SK-N-SH treated with all-trans-retinoic acid at 6 μM for 48 hours (cell line): ENCODE data around the gene PRM3.
A peak's percentile ranks its signal among the peaks of the same experiment; 100 is the strongest.
"Not testable (repeated sequence)": the region's sequence is repeated elsewhere in the genome, so short reads cannot be mapped to it uniquely, and the experiment has no call there.

ENCODE experiments used
- ATAC-seq: fragments of 200-7000 bp; cut with Tn5 transposase; 3 replicates; pipeline ENCODE4 v1.9.1; 2020; ENCODE audit warnings: mild to moderate bottlenecking, moderate library complexity
- BACH2 ChIP-seq: fragments of 250-450 bp; sonication (Bioruptor Pico); IDR thresholded peaks from 2 replicates; pipeline ENCODE4 v1.9.0; 2021; ENCODE audit warnings: mild to moderate bottlenecking, borderline replicate concordance
- CSDC2 ChIP-seq: fragments of 250-450 bp; sonication (Bioruptor Pico); IDR thresholded peaks from 2 replicates; pipeline ENCODE4 v1.5.0; 2020; ENCODE audit warnings: mild to moderate bottlenecking, moderate library complexity
- ESRRG ChIP-seq: fragments of 250-450 bp; sonication (Bioruptor Pico); IDR thresholded peaks from 2 replicates; pipeline ENCODE4 v1.6.1; 2021; ENCODE audit warnings: mild to moderate bottlenecking
- GLIS3 ChIP-seq: fragments of 250-450 bp; sonication (Bioruptor Pico); IDR thresholded peaks from 2 replicates; pipeline ENCODE4 v1.5.0; 2020; ENCODE audit warnings: mild to moderate bottlenecking, moderate library complexity
- ISL1 ChIP-seq: fragments of 250-450 bp; sonication (Bioruptor Pico); IDR thresholded peaks from 2 replicates; pipeline ENCODE4 v2.1.2; 2022; ENCODE audit warnings: mild to moderate bottlenecking, moderate library complexity
- PATZ1 ChIP-seq: fragments of 250-450 bp; sonication (Bioruptor Pico); IDR thresholded peaks from 2 replicates; pipeline ENCODE4 v1.8.0; 2020; ENCODE audit warnings: mild to moderate bottlenecking, moderate library complexity, borderline replicate concordance
- POU6F1 ChIP-seq: fragments of 250-450 bp; sonication (Bioruptor Pico); IDR thresholded peaks from 2 replicates; pipeline ENCODE4 v1.8.0; 2021; ENCODE audit warnings: low read depth, mild to moderate bottlenecking, moderate library complexity, borderline replicate concordance
- PPARA ChIP-seq: fragments of 250-450 bp; sonication (Bioruptor Pico); IDR thresholded peaks from 2 replicates; pipeline ENCODE4 v1.5.0; 2020; ENCODE audit warnings: mild to moderate bottlenecking, borderline replicate concordance
- RARB ChIP-seq: fragments of 250-450 bp; sonication (Bioruptor Pico); IDR thresholded peaks from 2 replicates; pipeline ENCODE4 v1.8.0; 2021; ENCODE audit warnings: mild to moderate bottlenecking, moderate library complexity
- SNAI2 ChIP-seq: fragments of 250-450 bp; sonication (Bioruptor Pico); IDR thresholded peaks from 2 replicates; pipeline ENCODE4 v1.5.0; 2020; ENCODE audit warnings: mild to moderate bottlenecking, moderate library complexity
- TCF4 ChIP-seq: fragments of 250-450 bp; sonication (Bioruptor Pico); IDR thresholded peaks from 2 replicates; pipeline ENCODE4 v1.8.0; 2021; ENCODE audit warnings: mild to moderate bottlenecking, moderate library complexity, borderline replicate concordance
- TOX ChIP-seq: fragments of 250-450 bp; sonication (Bioruptor Pico); IDR thresholded peaks from 2 replicates; pipeline ENCODE4 v1.8.0; 2021; ENCODE audit warnings: mild to moderate bottlenecking, moderate library complexity, borderline replicate concordance
- TSHZ2 ChIP-seq: fragments of 250-450 bp; sonication (Bioruptor Pico); IDR thresholded peaks from 2 replicates; pipeline ENCODE4 v1.5.0; 2020; ENCODE audit warnings: mild to moderate bottlenecking, moderate library complexity
- ZC3H10 ChIP-seq: fragments of 250-450 bp; sonication (Bioruptor Pico); IDR thresholded peaks from 2 replicates; pipeline ENCODE4 v1.5.1; 2021; ENCODE audit warnings: mild to moderate bottlenecking, moderate library complexity
- ZFP3 ChIP-seq: fragments of 250-450 bp; sonication (Bioruptor Pico); IDR thresholded peaks from 2 replicates; pipeline ENCODE4 v1.5.0; 2020; ENCODE audit warnings: mild to moderate bottlenecking, moderate library complexity
- ZFP30 ChIP-seq: fragments of 450-650 bp; formaldehyde crosslinking; IDR thresholded peaks from 2 replicates; pipeline ENCODE4 v1.5.0; 2022; ENCODE audit warnings: mild to moderate bottlenecking, moderate library complexity
- ZNF565 ChIP-seq: fragments of 450-650 bp; formaldehyde crosslinking; conservative IDR thresholded peaks from 2 replicates; pipeline ENCODE4 v1.5.0; 2020; ENCODE audit warnings: low read depth, mild to moderate bottlenecking, moderate library complexity
- ZNF70 ChIP-seq: fragments of 450-650 bp; formaldehyde crosslinking; IDR thresholded peaks from 2 replicates; pipeline ENCODE4 v1.5.0; 2020; ENCODE audit warnings: mild to moderate bottlenecking, moderate library complexity
- ZNF8 ChIP-seq: fragments of 450-650 bp; formaldehyde crosslinking; IDR thresholded peaks from 2 replicates; pipeline ENCODE4 v1.5.0; 2020; ENCODE audit warnings: mild to moderate bottlenecking, moderate library complexity

Gene PRM3

GRCh38 chr16:11296351-11296705 is 22.9 kb upstream of the PRM3 start:
- TF ChIP-seq ZNF8 (CRISPR knock-in tag) (no peak), GLIS3 (CRISPR knock-in tag) (no peak), ZC3H10 (CRISPR knock-in tag) (no peak), ZFP3 (CRISPR knock-in tag) (peak; percentile 99), ZNF565 (CRISPR knock-in tag) (no peak), ISL1 (CRISPR knock-in tag) (no peak), PPARA (no peak)
- no peak for ATAC-seq

GRCh38 chr16:11295672-11296071 is 22.2 kb upstream of the PRM3 start:
- TF ChIP-seq BACH2 (CRISPR knock-in tag) (no peak), ESRRG (CRISPR knock-in tag) (no peak), ZC3H10 (CRISPR knock-in tag) (no peak), CSDC2 (CRISPR knock-in tag) (no peak), PPARA (no peak), GLIS3 (CRISPR knock-in tag) (no peak), ZNF8 (CRISPR knock-in tag) (no peak), ZNF565 (CRISPR knock-in tag) (no peak), TSHZ2 (CRISPR knock-in tag) (no peak), ZFP30 (CRISPR knock-in tag) (no peak), TOX (CRISPR knock-in tag) (no peak)

GRCh38 chr16:11292076-11292748 is 18.8 kb upstream of the PRM3 start:
- ATAC-seq: no peak
- TF ChIP-seq ZNF70 (CRISPR knock-in tag) (no peak), ZFP3 (CRISPR knock-in tag) (no peak), ISL1 (CRISPR knock-in tag) (no peak)

More at GRCh38 chr16:11295672-11296071, 22.2 kb upstream of the PRM3 start:
- ATAC-seq: no peak

GRCh38 chr16:11291091-11291703 is 17.8 kb upstream of the PRM3 start:
- no peak for TF ChIP-seq GLIS3 (CRISPR knock-in tag)
- no peak for TF ChIP-seq ZNF70 (CRISPR knock-in tag)
- no peak for TF ChIP-seq PPARA
- TF ChIP-seq BACH2 (CRISPR knock-in tag): no peak
- no peak for TF ChIP-seq PATZ1
- TF ChIP-seq ZNF8 (CRISPR knock-in tag): no peak
- no peak for TF ChIP-seq POU6F1 (CRISPR knock-in tag)
- TF ChIP-seq SNAI2: no peak
- TF ChIP-seq ISL1 (CRISPR knock-in tag): no peak
- TF ChIP-seq RARB (CRISPR knock-in tag): no peak
- no peak for ATAC-seq

- no peak for TF ChIP-seq SNAI2
- TF ChIP-seq RARB (CRISPR knock-in tag): no peak
- TF ChIP-seq BACH2 (CRISPR knock-in tag): no peak
- TF ChIP-seq TCF4 (CRISPR knock-in tag): no peak
- no peak for TF ChIP-seq ZNF70 (CRISPR knock-in tag)
- no peak for TF ChIP-seq ZNF8 (CRISPR knock-in tag)
- no peak for TF ChIP-seq ISL1 (CRISPR knock-in tag)
- TF ChIP-seq PATZ1: no peak
- no peak for TF ChIP-seq ESRRG (CRISPR knock-in tag)
- no peak for ATAC-seq
These were observed 16.9 kb upstream of the PRM3 start for GRCh38 chr16:11290102-11290893.

GRCh38 chr16:11289696-11290095 is 16.3 kb upstream of the PRM3 start:
- ATAC-seq: not testable (repeated sequence)
